CD4-positive, alpha-beta T cell treated with Interleukin-6 for 4 hours (primary cell): Measurements from ENCODE around the gene LTO1.

Source experiments
- DNase-seq: peaks from one replicate; pipeline ENCODE4 v3.0.0-alpha.2; 2020; ENCODE audit warnings: mixed read lengths

Gene LTO1

DNA sequence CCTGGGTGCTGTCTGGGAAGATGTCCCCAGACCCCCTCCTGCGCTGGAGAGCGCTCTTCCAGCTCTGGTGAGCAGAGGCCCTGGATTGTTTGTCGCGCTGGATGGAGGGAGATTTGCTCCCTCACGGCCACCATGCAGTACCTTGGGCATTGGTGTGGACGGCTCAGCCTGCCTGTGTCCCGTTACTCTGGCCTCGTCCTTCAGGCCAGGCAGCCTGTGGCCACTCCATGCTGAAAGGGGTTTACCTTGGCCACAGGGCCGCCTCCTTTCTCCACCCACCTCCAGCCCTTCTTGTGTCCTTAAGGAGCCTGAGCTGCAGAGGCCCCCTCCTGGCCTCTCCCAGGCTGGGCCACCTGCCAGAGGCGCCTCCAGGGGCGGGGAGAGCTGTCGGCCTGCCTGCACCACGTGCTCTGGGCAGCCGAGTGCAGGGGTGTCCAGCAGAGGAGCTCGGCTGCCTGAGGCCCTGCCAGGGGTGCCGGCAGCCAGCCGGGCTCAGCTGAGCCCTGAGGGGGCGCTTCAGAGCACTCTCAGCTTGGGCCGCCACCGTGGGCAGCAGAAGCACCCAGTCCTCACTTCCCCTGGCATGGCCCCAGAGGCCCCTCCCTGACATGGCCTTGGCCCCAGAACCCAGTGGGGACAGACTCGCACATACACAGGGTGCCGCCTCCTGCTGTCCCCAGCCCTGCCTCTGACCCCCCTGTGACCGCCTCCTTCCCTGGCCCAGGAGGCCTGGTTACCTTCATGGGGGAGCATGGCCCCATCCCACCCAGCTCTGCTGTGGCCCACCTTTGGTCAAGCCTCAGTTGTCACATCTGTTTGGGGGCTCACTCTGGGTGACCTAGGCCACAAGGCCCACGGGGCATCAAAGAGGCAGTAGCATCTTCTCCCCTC lies 30.8 kb downstream of the LTO1 start:
- DNase-seq = no peak

DNA sequence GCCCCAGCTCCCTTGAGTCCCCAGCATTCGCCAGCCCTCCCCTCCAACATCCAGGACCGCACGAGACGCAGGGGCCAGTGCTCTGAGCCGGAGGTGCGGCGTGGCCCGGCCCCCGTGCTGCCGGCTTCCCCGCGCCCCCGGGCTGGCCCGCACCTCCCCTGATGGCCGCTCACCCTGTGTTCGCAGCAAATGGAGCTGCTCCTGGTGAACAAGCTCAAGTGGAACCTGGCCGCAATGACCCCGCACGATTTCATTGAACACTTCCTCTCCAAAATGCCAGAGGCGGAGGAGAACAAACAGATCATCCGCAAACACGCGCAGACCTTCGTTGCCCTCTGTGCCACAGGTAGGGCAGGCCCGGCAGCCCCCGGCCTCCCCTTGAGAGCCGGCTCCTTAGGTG lies 31.5 kb downstream of the LTO1 start:
- DNase-seq = no peak

DNA sequence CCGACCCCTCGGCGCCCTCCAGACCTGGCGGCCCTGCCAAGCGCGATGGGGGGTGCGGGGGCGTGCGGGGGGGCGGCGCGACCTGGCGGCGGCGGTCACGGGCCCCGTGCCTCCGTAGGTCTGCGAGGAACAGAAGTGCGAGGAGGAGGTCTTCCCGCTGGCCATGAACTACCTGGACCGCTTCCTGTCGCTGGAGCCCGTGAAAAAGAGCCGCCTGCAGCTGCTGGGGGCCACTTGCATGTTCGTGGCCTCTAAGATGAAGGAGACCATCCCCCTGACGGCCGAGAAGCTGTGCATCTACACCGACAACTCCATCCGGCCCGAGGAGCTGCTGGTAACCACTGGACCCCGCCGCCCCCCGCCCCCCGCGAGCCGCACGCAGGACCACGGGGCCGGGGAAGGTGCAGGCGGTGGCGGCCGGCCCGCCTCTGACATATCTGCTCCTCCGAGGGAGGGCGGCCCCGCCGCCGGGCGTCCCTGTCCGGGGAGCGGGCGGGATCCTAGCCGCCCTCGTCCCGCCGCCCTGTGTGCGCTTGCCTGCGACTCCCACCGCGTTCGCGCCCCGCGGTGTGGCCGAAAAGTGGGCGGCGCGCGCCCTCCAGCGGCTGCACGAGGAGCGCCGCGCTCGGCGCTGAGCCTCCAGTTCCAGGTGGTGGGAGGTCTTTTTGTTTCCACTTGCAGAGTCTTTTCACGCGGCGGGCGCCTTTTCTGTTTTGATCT lies 32.1 kb downstream of the LTO1 start:
- DNase-seq = peak; percentile 82

DNA sequence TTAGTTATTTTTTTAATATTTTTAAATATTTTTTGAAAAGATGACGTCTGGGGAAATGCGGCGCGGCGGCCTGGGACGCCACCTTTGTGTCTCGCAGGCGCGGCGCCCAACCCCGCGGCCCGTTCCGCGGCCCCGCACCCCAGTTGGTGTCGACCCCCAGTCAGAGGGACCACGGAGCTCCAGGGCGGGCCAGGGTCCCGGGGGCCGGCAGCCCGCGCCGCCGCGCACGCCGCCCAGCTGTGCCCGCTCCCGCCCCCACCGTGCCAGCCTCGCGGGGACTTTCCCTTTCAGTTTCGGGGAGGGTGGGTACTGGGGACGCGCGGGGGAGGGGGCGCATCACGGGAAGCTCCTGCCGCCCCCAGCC lies 32.6 kb downstream of the LTO1 start:
- peak; percentile 62 for DNase-seq

DNA sequence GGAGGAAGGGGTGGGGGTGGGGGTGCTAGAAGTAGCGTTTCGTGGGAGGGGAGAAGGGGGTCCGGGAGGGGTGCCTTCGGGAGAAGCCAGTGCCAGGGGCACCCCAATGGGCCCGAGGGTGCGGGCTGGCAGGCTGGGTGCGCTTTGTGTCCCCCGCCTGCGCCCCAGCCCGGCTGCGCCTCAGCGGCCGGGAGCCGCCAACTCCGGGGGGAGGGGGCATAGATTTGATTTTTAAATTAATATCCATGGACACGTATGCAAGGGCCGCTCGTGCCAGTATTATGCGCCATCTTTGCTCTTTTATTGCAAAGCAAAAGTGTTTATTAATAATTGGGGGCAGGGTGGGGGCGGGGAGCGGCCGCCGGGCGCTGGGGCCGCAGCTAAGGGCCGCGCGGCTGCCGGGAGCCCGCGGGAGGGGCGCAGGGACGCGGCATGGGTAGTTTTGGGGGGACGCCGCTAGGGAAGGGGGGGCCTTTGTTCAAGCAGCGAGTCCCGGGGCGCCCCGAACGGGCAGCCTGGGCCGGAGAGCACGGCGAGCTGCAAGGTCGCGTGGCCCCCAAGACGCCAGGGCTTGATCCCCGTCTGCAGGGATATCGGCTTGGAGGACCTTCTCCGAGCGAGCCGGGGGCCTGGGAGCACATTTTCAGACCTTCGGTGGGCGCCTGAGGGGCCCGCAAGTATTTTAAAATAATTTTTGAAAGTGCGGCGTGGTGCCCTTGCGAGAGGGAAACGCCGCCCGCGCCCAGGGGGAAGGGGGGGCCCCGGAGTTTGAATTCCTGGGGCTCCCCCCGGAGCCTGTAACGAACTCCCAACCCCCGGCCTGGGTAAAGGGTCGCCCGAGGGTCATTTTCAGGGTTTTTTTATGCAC lies 33.2 kb downstream of the LTO1 start:
- DNase-seq = no peak

DNA sequence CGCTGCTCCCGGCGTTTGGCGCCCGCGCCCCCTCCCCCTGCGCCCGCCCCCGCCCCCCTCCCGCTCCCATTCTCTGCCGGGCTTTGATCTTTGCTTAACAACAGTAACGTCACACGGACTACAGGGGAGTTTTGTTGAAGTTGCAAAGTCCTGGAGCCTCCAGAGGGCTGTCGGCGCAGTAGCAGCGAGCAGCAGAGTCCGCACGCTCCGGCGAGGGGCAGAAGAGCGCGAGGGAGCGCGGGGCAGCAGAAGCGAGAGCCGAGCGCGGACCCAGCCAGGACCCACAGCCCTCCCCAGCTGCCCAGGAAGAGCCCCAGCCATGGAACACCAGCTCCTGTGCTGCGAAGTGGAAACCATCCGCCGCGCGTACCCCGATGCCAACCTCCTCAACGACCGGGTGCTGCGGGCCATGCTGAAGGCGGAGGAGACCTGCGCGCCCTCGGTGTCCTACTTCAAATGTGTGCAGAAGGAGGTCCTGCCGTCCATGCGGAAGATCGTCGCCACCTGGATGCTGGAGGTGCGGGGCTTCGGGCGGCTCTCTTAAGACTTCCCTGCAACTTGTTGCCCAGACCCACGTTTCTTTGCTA lies 34.1 kb downstream of the LTO1 start, which contains the start of gene CCND1:
Gene CCND1 (plus strand): TSS at position 162 of the 587 bp plus-strand sequence. CDS start 158 bp downstream, at position 320.
- peak; percentile 43 for DNase-seq

DNA sequence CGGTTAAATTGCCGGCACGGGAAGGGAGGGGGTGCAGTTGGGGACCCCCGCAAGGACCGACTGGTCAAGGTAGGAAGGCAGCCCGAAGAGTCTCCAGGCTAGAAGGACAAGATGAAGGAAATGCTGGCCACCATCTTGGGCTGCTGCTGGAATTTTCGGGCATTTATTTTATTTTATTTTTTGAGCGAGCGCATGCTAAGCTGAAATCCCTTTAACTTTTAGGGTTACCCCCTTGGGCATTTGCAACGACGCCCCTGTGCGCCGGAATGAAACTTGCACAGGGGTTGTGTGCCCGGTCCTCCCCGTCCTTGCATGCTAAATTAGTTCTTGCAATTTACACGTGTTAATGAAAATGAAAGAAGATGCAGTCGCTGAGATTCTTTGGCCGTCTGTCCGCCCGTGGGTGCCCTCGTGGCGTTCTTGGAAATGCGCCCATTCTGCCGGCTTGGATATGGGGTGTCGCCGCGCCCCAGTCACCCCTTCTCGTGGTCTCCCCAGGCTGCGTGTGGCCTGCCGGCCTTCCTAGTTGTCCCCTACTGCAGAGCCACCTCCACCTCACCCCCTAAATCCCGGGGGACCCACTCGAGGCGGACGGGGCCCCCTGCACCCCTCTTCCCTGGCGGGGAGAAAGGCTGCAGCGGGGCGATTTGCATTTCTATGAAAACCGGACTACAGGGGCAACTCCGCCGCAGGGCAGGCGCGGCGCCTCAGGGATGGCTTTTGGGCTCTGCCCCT lies 34.7 kb downstream of the LTO1 start:
- DNase-seq = no peak

DNA sequence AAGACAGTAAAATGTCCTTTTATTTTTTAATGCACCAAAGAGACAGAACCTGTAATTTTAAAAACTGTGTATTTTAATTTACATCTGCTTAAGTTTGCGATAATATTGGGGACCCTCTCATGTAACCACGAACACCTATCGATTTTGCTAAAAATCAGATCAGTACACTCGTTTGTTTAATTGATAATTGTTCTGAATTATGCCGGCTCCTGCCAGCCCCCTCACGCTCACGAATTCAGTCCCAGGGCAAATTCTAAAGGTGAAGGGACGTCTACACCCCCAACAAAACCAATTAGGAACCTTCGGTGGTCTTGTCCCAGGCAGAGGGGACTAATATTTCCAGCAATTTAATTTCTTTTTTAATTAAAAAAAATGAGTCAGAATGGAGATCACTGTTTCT lies 35.3 kb downstream of the LTO1 start:
- DNase-seq = no peak

DNA sequence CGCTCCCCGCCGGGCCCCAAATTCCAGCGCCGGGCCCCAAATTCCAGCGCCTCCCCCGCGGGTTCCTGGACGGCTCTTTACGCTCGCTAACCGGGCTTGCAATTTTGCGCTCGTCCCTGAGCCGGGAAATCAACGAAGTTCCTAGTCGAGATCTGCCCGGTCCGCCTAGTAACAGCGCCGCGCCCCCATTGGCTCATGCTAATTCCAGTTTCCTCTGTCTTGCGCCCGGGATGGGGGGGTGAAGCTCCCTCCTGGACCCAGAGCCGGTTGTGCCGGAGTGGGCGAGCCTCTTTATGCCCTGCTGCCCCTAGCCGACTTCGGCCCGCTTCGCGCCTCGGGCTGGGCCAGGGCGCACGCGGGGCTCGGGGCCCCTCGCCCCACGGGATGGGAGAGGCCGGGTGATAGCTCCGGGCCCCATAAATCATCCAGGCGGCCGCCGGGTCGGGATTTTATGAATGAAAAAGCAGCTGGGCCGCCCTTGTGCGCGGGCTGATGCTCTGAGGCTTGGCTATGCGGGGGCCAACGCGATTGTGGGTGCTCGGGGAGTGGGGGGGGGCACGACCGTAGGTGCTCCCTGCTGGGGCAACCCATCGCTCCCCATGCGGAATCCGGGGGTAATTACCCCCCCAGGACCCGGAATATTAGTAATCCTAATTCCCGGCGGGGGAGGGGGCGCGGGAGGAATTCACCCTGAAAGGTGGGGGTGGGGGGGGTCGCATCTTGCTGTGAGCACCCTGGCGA lies 36.0 kb downstream of the LTO1 start:
- DNase-seq = no peak

DNA sequence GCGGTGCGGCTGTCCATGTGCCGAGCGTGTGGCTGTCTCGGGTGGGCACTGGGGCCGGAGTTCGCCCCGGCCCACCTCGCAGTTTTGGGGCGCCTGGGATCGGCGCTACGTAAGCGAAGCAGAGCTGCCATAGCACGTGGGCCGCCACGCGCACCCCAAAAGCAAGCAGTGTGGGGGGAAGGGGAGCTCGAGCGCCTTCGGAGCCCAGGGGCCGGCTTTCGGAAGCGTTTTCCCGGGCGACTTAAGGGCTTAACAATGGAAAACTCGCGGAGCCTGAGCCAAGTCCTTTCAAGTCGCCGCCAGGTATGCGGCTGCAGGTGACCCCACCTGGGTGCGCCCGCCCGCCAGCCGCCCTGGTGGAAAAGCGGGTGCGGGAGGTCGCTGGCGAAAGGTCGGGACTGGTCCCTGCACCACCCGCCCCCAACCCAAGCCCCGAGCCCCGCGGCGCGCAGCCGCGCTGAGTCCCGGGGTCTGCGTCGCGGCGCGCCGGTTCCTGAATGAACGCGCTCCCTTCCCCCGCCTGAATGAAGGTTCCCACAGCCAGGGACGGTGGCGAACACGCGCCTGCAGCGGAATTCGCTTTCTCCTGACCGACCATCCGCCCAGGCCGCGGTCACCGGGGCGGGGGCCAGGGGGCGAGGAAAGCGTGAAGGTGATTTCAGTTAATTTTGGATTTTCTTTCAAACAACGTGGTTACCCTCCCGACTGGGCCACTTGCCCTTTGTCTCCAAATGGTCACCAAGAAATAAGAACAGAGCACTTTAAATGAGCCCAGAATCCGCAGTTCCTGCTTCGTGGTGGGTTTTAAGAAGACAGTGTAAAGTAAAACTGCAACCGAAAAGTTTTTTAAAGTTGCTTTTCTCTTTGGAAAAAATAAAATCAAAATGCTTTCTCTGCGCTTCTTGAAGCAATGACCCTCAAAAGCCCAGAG lies 36.9 kb downstream of the LTO1 start:
- no peak for DNase-seq

DNA sequence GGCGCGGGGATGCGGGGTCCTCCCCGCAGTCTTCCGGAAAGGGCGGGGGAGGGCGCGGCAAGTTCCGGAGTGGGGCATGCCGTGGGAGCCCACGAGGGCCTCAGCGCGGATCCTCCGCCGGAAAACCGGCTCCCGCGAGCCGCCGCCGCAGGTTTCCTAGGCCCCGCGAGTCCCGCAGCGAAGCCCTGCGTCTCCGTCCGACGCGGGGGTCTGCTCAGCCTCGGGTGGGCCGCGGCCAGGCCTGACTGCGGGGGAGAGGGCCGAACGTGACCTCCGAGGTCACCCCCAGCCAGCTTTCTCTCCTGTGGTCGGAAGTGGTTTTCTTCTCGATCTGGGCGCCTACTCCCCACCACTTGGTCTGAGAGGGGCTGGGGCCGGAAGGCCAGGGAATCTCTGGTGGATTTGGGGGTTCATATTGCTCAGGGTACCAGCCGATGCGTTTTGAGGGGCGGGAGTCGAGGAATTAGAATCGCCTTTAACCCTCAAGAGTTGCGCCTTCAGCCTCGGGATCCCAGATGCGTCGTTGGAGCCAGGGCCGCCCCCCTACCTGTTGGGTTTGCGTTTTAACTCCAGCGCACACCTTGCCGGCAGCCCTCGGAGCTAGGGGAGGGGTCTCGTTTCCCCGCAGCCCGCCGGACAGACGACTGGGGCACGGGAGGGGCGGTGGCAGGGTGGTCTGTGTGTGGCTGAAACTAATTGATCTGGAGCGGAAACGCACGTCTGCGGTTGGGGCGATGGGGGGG lies 37.8 kb downstream of the LTO1 start:
- DNase-seq = no peak

DNA sequence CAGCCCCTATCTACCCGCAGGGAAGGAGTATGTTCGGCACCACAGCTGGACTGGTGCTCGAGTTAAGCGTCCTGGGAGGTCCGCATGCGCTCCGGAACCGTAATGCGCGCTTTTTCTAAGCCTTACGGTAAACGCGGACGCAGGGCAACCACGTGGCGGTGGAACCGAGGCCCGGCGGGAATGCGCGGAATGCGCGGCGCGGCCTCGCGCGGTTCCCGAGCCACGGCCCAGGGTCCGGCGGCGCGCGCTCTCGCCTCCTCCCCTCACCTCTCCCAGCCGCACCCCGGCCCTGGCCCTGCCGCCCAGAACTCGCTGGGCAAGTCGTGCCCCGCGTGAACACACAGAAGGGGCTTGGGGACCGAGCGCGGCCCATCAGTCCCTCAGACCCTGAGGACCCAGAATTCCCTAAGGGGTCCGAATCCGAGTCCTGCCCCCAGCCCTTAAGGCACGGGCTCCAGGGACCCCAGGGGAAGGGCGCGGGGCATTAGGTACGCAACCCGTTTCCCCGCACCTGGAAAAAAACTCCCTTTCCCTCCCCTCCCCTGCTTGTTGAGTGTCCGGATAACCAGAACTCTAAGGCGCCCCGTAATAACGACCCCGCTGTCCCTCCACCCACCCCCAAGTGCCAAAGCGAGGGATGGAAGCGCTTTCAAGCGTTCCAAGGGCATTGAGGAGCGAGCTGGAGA lies 38.5 kb downstream of the LTO1 start:
- DNase-seq = no peak

DNA sequence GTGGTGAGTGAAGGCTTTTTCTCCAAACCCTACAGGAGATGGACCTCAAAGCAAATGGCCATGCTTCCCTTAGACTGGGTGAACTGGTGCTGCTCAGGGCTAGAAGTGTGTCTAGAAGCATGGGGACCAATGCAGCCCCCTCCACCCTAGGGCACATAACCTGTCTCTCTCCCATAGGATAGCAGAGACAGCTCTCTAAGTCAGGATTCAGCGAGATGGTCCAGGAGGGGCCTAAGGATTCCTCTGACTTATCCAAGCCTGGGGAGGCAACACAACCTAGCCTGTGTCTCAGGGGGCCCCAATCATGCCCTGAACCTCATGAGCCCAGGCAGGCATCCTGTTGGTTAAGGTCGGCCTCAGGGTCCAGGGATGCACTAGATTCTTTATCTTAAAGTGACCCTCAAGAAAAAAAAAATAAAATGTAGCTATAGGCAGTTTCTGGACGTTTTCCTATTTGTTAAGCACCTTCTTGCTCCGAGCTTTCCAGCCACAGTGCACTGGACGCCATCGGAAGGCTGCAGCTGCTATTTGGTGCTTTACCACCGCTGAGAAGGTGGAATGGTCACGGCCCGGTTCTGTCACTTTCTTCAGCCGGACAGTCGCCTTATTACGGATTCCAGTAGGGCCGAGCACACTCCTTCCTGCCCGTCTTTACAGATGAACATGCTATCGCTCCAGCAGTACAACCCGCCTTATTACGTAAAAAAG lies 39.2 kb downstream of the LTO1 start:
- DNase-seq = no peak

DNA sequence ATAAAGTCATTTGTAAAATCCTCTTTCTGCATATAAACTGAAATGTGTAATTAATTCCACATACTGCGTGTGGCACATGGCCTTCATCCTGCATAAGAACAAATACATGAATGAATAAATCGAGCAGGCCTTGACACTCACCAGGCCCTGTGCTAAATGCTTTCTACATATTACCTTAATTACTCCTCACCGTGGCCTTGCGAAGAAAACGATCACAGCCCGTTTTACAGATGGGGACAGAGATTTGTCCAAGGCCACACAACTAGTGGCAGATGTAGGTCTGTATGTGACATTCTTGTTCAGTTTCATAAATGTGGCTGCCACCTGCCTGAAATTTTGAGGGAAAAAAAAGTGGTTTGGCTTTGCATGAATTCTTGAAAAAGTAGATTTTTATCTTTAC lies 40.0 kb downstream of the LTO1 start:
- DNase-seq = no peak

DNA sequence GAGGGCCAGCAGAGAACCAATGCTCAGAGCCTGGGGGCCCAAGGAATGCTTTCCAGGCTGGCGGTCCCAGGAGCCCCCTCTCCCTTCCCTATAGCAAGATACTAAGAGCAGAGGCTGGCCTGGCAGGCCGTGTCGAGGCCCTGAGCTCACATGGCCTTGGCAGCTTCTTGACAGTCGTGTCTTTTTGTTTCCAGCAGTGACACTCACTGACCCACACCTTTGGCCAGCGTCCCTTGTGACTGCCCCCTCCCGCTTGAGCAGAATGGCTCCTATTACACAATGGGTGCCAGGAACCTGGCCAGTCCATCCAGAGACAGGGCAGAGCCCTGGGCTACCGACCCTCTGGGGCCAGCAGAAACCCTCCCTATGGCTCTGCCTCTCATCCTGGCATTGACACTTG lies 40.6 kb downstream of the LTO1 start:
- DNase-seq = no peak

DNA sequence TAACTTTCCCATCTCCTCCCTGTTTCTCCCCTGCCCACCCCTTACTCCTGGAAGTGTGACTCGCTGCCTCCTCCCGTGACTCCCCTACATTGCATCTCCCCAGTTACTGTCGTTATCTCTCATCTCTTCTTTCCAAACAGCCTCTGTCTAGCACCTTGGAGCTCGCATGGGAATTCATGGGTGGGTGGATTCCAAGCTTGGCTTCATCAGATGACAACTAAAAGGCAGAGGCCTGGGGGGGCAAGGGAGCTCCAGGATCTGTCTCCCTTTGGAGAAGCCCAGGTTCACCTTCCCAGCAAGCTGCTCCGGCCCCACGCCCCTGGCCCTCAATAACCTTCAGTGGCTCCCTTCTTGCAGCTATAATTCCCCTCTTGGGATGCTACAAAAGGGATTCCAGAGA lies 41.1 kb downstream of the LTO1 start:
- no peak for DNase-seq

DNA sequence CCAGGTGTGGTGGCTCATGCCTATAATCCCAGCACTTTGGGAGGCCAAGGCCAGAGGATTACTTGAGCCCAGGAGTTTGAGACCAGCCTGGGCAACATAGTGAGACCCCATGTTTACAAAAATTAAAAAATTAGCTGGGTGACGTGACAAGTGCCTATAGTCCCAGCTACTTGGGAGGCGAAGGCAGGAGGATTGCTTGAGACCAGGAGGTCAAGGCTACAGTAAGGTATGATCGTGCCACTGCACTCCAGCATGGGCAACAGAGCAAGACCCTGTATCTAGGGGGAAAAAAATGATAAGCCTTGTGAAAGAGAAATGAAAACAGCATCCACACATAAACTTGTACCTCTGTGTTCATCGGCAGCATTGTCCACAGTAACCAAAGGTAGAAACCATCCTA lies 42.3 kb downstream of the LTO1 start:
- no peak for DNase-seq

DNA sequence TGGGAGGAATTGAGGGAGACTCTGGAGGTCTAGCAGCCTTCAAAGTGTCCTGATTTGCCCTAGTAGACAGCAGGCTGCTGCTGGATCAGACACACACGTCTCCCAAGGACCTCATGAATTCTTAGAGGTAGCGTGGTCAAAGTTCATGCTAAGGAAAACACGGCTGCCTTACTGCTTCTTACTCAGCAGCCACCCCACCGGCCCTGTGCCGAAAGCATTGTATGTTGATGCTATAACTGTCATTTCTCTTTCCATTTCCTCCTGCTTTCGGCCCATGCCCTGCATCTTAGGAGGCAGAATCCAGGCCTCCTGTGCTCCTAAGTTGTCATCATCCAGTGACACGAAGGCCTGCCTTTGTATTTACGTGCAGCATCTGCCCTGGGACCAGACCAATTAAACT lies 44.7 kb downstream of the LTO1 start:
- no peak for DNase-seq
